GM23248 (cell line): ENCODE results near the gene AP1B1.

Experiments
- EZH2 ChIP-seq: fragments of 200-600 bp; sonication (generic); IDR thresholded peaks from 2 replicates; pipeline ENCODE4 v1.6.1; 2018; ENCODE audit warnings: antibody characterized with exemption, mild to moderate bottlenecking; ENCODE audit not compliant: insufficient read depth, poor library complexity, severe bottlenecking
- EZH2phosphoT487 ChIP-seq: fragments of 200-600 bp; sonication (generic); IDR thresholded peaks from 2 replicates; pipeline ENCODE4 v1.6.1; 2018; ENCODE audit warnings: antibody characterized with exemption, moderate library complexity, mild to moderate bottlenecking, low read depth; ENCODE audit not compliant: insufficient read depth

DNA sequence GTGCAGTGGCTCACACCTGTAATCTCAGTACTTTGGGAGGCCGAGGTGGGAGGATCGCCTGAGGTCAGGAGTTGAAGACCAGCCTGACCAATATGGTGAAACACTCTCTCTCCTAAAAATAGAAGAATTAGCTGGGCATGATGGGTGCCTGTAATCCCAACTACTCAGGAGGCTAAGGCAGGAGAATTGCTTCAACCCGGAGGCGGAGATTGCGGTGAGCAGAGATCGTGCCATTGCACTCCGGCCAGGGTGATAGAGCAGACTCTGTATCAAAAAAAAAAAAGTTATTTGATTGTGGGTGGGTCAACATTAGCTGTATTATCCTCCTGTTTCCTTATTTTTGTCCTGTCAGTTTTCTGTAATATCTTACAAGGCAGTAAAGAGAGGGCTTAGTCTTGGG lies 38.1 kb upstream of the AP1B1 start:
- TF ChIP-seq EZH2phosphoT487 (no peak), EZH2 (no peak)
